ENCODE results near the gene NFAT5. TPM values are rescaled to one million over a fixed set of nuclear protein-coding genes. Genes with fewer than 3 reads are reported as not detected.

The NFAT5 gene
- total and polyA plus RNA-seq, 7 donors: 1.2 to 57.1 (median 39.4) TPM

DNA sequence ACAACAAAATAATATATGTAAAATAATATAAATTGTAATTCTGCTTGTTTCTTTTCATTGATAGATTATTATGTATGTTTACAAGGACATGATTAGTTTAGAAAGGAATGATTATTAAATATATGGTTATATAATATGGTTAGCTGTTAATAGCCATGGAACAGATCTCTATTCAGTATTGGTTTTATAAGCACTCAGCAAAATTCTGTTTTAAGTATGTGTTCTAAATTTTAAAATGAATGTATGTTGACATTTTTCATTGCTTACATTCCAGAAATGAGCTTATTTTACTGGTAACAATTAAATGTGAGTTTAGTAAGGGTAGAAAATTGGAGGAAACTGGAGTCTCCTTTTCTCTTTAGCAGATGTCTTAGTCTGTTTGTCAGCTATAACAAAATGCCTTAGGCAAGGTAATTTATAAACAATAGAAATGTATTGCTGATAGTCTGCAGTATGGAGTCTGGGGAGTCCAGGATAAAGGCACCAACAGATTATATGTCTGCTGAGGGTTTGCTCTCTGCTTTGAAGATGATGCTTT is 45.4 kb downstream of the NFAT5 start:
- peaks cover 0 to 65% (median 43%) of the 10 kb centered on the region in 4 donors for H3K4me1 ChIP-seq
- H3K9me3 ChIP-seq: no peaks in the 10 kb centered on the region
- intact Hi-C loops (cut with DNase I): no loop called here
- TF ChIP-seq, protein P1, sequence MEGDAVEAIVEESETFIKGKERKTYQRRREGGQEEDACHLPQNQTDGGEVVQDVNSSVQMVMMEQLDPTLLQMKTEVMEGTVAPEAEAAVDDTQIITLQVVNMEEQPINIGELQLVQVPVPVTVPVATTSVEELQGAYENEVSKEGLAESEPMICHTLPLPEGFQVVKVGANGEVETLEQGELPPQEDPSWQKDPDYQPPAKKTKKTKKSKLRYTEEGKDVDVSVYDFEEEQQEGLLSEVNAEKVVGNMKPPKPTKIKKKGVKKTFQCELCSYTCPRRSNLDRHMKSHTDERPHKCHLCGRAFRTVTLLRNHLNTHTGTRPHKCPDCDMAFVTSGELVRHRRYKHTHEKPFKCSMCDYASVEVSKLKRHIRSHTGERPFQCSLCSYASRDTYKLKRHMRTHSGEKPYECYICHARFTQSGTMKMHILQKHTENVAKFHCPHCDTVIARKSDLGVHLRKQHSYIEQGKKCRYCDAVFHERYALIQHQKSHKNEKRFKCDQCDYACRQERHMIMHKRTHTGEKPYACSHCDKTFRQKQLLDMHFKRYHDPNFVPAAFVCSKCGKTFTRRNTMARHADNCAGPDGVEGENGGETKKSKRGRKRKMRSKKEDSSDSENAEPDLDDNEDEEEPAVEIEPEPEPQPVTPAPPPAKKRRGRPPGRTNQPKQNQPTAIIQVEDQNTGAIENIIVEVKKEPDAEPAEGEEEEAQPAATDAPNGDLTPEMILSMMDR (IDR thresholded peaks at IDR 0.05): no peak
- no peak for TF ChIP-seq POLR2AphosphoS5 (IDR thresholded peaks at IDR 0.05)
- no peak for TF ChIP-seq EP300 (IDR thresholded peaks at IDR 0.05)
- H3K4me3 ChIP-seq: no peak overlapping the region
- DNase-seq: no peak
- no peaks in the 10 kb centered on the region for H3K27me3 ChIP-seq
- H3K36me3 ChIP-seq: no peaks in the 10 kb centered on the region
- peak overlapping the region in 1 of 4 donors; percentile 45 for H3K27ac ChIP-seq

DNA sequence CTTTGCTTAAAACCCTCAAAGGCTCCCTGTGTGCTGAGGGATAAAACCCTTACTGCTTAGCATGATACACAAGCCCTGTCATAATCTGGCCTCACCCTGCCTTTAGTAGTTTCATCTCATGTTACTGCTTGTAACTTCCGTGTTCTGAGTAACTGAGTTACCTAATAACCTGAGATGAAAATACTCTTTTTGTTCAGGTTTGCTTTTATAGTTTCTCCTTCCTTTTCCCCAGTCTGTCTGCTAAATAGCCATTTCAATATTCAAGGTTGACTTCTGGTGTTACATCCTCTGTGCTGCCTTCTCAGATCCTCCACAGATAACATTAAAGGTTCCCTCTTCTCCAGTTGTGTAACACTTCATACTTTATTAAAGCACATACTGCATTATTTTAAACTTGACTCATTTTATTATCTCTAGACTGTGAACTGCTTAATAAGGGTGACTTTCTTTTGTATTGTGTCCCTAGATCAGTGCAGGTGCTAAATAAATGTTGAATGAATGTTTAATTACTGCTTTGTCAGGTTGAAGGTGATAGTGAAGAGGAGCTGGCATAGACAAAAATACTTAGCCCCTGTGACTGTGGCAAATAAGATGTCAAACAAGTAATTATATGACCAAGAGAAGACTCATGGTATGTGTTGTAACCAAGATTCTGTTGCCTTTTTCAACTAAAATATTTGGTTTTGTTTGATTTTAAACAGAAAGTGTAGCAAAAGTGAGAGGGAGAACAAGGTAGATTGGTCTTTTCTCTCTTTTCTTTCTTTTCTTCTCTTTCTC is 47.8 kb downstream of the NFAT5 start:
- WGBS, 2 donors: 5 to 35% methylated on average over 1 of the region's 1 CpG
- Histone ChIP-seq H3K4me1 (peaks cover 0 to 69% (median 54%) of the 10 kb centered on the region in 4 donors), H3K36me3 (no peaks in the 10 kb centered on the region), H3K27me3 (no peaks in the 10 kb centered on the region), H3K9me3 (no peaks in the 10 kb centered on the region), H3K27ac (peak overlapping the region; percentile 1 to 57 (median 31)), H3K4me3 (no peak overlapping the region)
- DNase-seq: no peak
- TF ChIP-seq POLR2A (IDR thresholded peaks at IDR 0.05): no peak
- intact Hi-C loops (cut with DNase I): no loop called here

DNA sequence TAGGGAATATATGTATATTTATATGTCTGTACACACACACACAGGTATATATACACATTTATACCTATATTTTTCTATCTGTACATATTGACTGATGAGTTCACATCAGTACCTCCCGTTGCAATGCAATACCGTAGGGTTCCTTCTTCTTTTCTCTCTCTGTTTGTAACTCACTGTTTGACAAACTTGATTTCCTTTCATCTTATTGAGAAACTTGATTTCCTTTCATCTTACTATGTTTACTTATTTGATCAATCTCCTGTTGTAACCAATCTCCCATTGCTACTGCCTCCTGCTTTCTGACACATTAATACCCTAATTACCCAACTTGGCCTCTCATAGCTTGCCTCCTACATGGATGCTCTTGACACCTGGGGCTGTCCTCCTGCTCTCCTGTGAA is 49.8 kb downstream of the NFAT5 start:
- TF ChIP-seq, protein P1 (IDR thresholded peaks at IDR 0.05): no peak
- Histone ChIP-seq H3K27ac (peak overlapping the region in 1 of 4 donors; percentile 57), H3K36me3 (no peaks in the 10 kb centered on the region), H3K4me3 (no peak overlapping the region), H3K9me3 (no peaks in the 10 kb centered on the region), H3K27me3 (no peaks in the 10 kb centered on the region), H3K4me1 (peaks cover 0 to 70% (median 57%) of the 10 kb centered on the region in 4 donors)
- intact Hi-C loops (cut with DNase I): no loop called here
- WGBS, 2 donors: 91 to 94% methylated on average over 2 of the region's 2 CpGs
- no peak for DNase-seq

DNA sequence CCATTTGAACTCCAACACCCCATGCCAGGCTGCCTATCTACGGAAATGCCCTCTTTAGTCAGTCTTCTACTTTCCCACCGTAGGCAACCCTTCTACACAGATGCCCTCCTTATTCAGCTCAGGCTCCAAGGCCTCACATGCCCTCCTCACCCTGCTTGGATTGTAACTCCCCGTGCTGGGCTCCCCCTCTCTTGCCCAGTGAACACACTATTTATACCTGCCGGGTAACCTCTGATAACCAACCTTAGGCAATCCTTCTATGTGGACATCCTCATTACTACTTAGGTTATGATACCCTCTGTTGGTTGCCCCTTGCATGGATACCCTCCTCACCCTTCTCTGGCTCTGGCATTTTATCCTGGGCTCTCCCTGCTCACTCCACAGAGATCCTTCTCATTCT is 50.3 kb downstream of the NFAT5 start:
- H3K4me1 ChIP-seq: peaks cover 0 to 68% (median 54%) of the 10 kb centered on the region in 4 donors
- no peak overlapping the region for H3K27ac ChIP-seq
- no peaks in the 10 kb centered on the region for H3K27me3 ChIP-seq
- H3K9me3 ChIP-seq: no peaks in the 10 kb centered on the region
- intact Hi-C loops (cut with DNase I): no loop called here
- H3K36me3 ChIP-seq: no peaks in the 10 kb centered on the region
- TF ChIP-seq POLR2A (IDR thresholded peaks at IDR 0.05): no peak
- no peak for TF ChIP-seq EP300 (IDR thresholded peaks at IDR 0.05)
- TF ChIP-seq POLR2AphosphoS5 (IDR thresholded peaks at IDR 0.05): no peak
- TF ChIP-seq, protein P1 (IDR thresholded peaks at IDR 0.05): no peak
- no peak overlapping the region for H3K4me3 ChIP-seq
- DNase-seq: no peak
- 97% methylated on average over 4 of the region's 4 CpGs for WGBS, 2 donors

DNA sequence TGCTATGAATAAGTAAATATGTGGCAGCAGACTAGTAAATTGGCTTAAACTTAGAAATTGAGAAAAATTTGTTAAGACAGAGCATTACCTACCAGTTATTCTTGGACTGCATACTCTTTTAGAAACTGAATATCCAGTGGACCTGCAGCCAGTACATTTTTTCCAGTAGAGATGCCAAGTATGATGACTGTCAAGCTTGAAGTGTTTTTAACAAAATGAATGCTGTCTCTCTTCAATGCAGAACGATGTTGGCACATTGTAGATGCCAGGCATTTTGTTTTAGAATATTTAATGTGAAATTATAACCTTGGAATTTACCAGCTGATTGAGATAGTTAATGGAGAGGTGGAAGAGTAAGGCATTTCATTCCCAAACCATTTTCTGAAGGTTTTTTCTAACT is 52.5 kb downstream of the NFAT5 start:
- TF ChIP-seq POLR2A (IDR thresholded peaks at IDR 0.05) (no peak), EP300 (IDR thresholded peaks at IDR 0.05) (no peak)
- TF ChIP-seq, protein P1 (IDR thresholded peaks at IDR 0.05): no peak
- WGBS, 2 donors: 22 to 70% methylated on average over 1 of the region's 1 CpG
- Histone ChIP-seq H3K36me3 (no peaks in the 10 kb centered on the region), H3K4me3 (no peak overlapping the region), H3K4me1 (peaks cover 0 to 56% (median 40%) of the 10 kb centered on the region in 4 donors), H3K27me3 (no peaks in the 10 kb centered on the region), H3K27ac (peak overlapping the region in 3 of 4 donors; percentile 15 to 65 (median 20)), H3K9me3 (no peaks in the 10 kb centered on the region)
- intact Hi-C loops (cut with DNase I): no loop called here
- no peak for DNase-seq
